Pancreas (tissue), 10 donors: ENCODE data around the gene GRID1. TPM values are rescaled to one million over a fixed set of nuclear protein-coding genes. Genes with fewer than 3 reads are reported as not detected.

Experiments
- ATAC-seq, 4 donors: fragments of 200-7000 bp; cut with Tn5 transposase; one replicate each; pipeline versions ENCODE4 v1.8.0 to v1.9.1; 2020; ENCODE audit warnings: mild to moderate bottlenecking in 4 of 4, moderate library complexity in 4 of 4
- DNase-seq, 6 donors: peaks; one replicate each; pipeline ENCODE4 v3.0.0-alpha.2; 2020
- FAIRE-seq: peaks from 2 replicates; lab custom pipeline; 2012; peaks lifted over from hg19 to GRCh38; lab: Jason Lieb, UNC
- H3K27ac ChIP-seq, 4 donors: fragments of 200-600 bp; sonication (generic); 1 replicate in 3 of 4; 2 replicates in 1 of 4; pipeline versions ENCODE4 v1.5.0 to v1.8.0; 2020
- H3K27me3 ChIP-seq, 4 donors: fragments of 200-600 bp; one replicate each; pipeline ENCODE4 v1.8.0; 2021
- H3K36me3 ChIP-seq, 3 donors: fragments of 200-600 bp; sonication (generic) in 1 of 3; one replicate each; pipeline versions ENCODE4 v1.5.0 to v1.8.0; 2020 to 2021
- H3K4me1 ChIP-seq, 3 donors: fragments of 200-600 bp; one replicate each; pipeline ENCODE4 v1.8.0; 2021
- H3K4me3 ChIP-seq, 4 donors: fragments of 200-600 bp; sonication (generic) in 2 of 4; one replicate each; pipeline versions ENCODE4 v1.5.0 to v1.8.0; 2020 to 2021
- H3K9me3 ChIP-seq, 4 donors: fragments of 200-600 bp; one replicate each; pipeline ENCODE4 v1.8.0; 2021
- CTCF ChIP-seq, 4 donors: fragments of 200-600 bp; sonication (generic) in 3 of 4; IDR thresholded peaks; one replicate each; pipeline versions ENCODE4 v1.5.0 to v1.8.0; 2021; ENCODE audit warnings: antibody characterized with exemption in 4 of 4
- WGBS, 2 donors: extraction: QIAGEN DNeasy Blood & Tissue Kit; methylation state at CpG; one replicate each; pipeline ENCODE4 v1.1.7; 2013; 5-methylcytosine and 5-hydroxymethylcytosine counted together
- intact Hi-C, 3 donors: fragments of 100-400 bp; cut with DNase I; formaldehyde crosslinking; loops; one replicate each; pipeline versions ENCODE4 v1.11.1 to v1.14.2; 2022
- polyA plus RNA-seq, 2 donors: library from polyadenylated mRNA; stranded (reverse); fragments of 200-250 nt; gene quantifications; one replicate each; pipeline ENCODE4 v1.2.3, GENCODE V29; 2013
- total RNA-seq, 6 donors: library from RNA; stranded (reverse); fragmentation: NEBNext Ultra II Directional in 4 of 6; extraction: Animal tissue kit (Norgen Biotek cat#: 25700) in 4 of 6; gene quantifications; one replicate each; pipeline versions ENCODE4 v1.2.1 to v1.2.4, GENCODE V29; 2021 to 2023
- donor health status: healthy with polysubstance abuse.
- donor health status: DM: no; HTN: no; CAD: no; lungs with moderate emphysema.
- donor health status: DM: no; HTN: no; CAD: no.
- donor health status: control.
- donor health status: control.
- donor health status: Bipolar disorder and iron deficiency.
- donor health status: DM: yes; HTN: yes; CAD: no.
- donor health status: DM: no; HTN: no; CAD: no.
- donor health status: DM: no; HTN: no; CAD: no.
- donor health status: DM: yes; HTN: yes; CAD: no.

Gene GRID1
- total and polyA plus RNA-seq, 8 donors: 0.05 to 1.5 (median 0.91) TPM

DNA sequence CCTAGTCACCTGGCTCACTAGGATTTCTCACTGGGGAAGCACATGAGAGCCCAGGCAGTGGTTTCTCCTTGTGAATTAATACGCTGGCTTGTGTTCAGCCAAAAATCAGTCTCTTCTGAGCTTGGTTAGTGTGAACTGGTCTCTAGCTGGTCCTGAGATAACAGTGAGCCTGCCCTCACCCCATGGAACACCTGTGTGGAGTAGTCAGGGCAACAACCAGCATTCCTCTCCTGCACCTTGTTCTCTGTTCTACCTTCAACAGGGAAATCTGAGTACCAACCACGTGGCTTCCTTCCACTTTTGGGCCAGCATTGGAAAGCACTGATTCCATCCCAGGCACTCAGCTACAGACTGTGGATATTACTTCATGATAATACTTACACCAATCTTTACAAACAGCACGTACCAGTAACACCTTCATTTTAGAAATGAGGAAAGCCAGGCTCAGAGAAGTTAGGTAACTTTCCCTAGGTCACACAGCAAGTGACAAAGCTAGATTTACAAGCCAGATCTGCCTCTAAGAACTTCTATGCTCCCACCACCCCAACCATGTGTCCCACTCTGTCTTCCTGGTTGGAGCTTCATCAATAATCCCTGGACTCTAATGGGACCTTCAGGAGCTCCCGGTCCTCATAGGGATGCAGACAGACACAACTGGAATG, 106.6 kb downstream of the GRID1 start:
- H3K9me3 ChIP-seq: no peaks in the 10 kb centered on the region
- no peak for TF ChIP-seq CTCF (IDR thresholded peaks at IDR 0.05)
- DNase-seq (no peak), FAIRE-seq (no peak), ATAC-seq (no peak)
- 70 to 72% methylated on average over 4 of the region's 4 CpGs for WGBS, 2 donors
- intact Hi-C loops: no loop called here
- H3K4me3 ChIP-seq: no peak overlapping the region
- no peaks in the 10 kb centered on the region for H3K4me1 ChIP-seq
- H3K27ac ChIP-seq: no peak overlapping the region
- no peaks in the 10 kb centered on the region for H3K36me3 ChIP-seq
- H3K27me3 ChIP-seq: no peaks in the 10 kb centered on the region

DNA sequence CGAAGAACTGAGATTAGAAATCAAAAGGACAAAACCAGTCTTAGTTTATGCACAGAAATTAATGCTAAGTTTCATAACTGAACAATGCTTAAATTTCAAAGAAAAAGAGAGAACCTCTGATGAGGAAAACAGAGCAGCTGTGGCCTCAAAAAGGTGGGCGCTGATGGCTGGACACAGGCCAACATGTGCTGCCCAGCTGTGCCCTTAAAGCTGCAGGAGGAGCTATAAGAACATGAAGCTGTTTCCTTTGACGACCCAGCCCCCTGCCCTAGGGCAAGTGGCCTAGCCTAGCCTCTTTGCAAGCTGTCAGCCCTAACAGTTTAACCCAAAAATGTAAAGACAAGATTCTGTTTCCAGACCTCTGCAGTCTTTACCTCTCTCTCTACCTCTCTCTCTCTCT, 107.7 kb downstream of the GRID1 start:
- Histone ChIP-seq H3K27ac (no peak overlapping the region), H3K27me3 (no peaks in the 10 kb centered on the region), H3K9me3 (no peaks in the 10 kb centered on the region), H3K4me1 (no peaks in the 10 kb centered on the region), H3K36me3 (no peaks in the 10 kb centered on the region), H3K4me3 (no peak overlapping the region)
- no peak for TF ChIP-seq CTCF (IDR thresholded peaks at IDR 0.05)
- no peak for DNase-seq
- no peak for FAIRE-seq
- intact Hi-C loops: no loop called here
- 30 to 33% methylated on average over 3 of the region's 3 CpGs for WGBS, 2 donors
- ATAC-seq: no peak

DNA sequence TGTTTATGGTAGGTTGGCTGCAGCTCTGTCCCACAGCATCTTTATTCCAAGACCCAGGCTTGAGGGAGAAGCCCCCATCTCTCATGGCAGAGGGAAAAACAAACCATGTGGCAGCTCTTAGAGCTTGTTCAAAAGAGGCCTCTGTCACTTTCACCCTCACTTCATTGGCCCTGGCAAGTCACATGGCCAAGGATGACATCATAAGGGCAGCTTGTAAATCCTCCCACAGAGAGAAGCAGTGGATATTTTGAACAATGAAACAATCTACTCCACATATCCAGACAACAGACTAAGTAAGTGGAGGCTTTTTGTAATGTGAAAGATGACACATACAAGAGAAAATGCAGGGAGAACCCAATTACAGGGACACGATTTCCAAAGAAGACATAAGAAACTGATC, 108.1 kb downstream of the GRID1 start:
- Histone ChIP-seq H3K4me3 (no peak overlapping the region), H3K27ac (no peak overlapping the region), H3K27me3 (no peaks in the 10 kb centered on the region), H3K4me1 (no peaks in the 10 kb centered on the region), H3K36me3 (no peaks in the 10 kb centered on the region), H3K9me3 (no peaks in the 10 kb centered on the region)
- FAIRE-seq (no peak), ATAC-seq (no peak), DNase-seq (no peak)
- intact Hi-C loops: no loop called here
- 32 to 44% methylated on average over 1 of the region's 1 CpG for WGBS, 2 donors
- no peak for TF ChIP-seq CTCF (IDR thresholded peaks at IDR 0.05)

- Histone ChIP-seq H3K27ac (no peak overlapping the region), H3K27me3 (no peaks in the 10 kb centered on the region), H3K4me3 (no peak overlapping the region), H3K36me3 (no peaks in the 10 kb centered on the region), H3K4me1 (no peaks in the 10 kb centered on the region), H3K9me3 (no peaks in the 10 kb centered on the region)
- WGBS, 2 donors: 92 to 98% methylated on average over 2 of the region's 2 CpGs
- TF ChIP-seq CTCF (IDR thresholded peaks at IDR 0.05): no peak
- intact Hi-C loops: no loop called here
- ATAC-seq (no peak), DNase-seq (no peak), FAIRE-seq (no peak)
Measured at GRCh38 chr10:86257683-86258082, 108.9 kb downstream of the GRID1 start.

GRCh38 chr10:86256690-86257315, 109.8 kb downstream of the GRID1 start:
- no peak for FAIRE-seq
- Histone ChIP-seq H3K4me3 (no peak overlapping the region), H3K9me3 (no peaks in the 10 kb centered on the region), H3K27ac (no peak overlapping the region), H3K36me3 (no peaks in the 10 kb centered on the region), H3K27me3 (no peaks in the 10 kb centered on the region), H3K4me1 (no peaks in the 10 kb centered on the region)
- 73 to 76% methylated on average over 4 of the region's 4 CpGs for WGBS, 2 donors
- intact Hi-C loops: no loop called here
- ATAC-seq: no peak
- no peak for TF ChIP-seq CTCF (IDR thresholded peaks at IDR 0.05)
- DNase-seq: no peak
